Activated CD8-positive, alpha-beta memory T cell treated with anti-CD3 and anti-CD28 coated beads, Interleukin-2, amount 50 U/mL, for 48 hours (primary cell): ENCODE data around the gene ITGA5.
"Not testable (repeated sequence)": the region's sequence is repeated elsewhere in the genome, so short reads cannot be mapped to it uniquely, and the experiment has no call there.

Experiments
- DNase-seq: peaks from one replicate; pipeline ENCODE4 v3.0.0-alpha.2; 2020

Gene ITGA5

GRCh38 chr12:54368709-54369596 lies 50.1 kb downstream of the ITGA5 start:
- peak; percentile 94 for DNase-seq

- DNase-seq: no peak
Observed at GRCh38 chr12:54368025-54368708, 50.9 kb downstream of the ITGA5 start.

- no peak for DNase-seq
Observed at GRCh38 chr12:54364413-54364812, 54.7 kb downstream of the ITGA5 start, which contains the start of gene GPR84. TSS of gene GPR84 (minus strand) at chr12:54364486. CDS start at chr12:54363851, 635 bp downstream.

DNA sequence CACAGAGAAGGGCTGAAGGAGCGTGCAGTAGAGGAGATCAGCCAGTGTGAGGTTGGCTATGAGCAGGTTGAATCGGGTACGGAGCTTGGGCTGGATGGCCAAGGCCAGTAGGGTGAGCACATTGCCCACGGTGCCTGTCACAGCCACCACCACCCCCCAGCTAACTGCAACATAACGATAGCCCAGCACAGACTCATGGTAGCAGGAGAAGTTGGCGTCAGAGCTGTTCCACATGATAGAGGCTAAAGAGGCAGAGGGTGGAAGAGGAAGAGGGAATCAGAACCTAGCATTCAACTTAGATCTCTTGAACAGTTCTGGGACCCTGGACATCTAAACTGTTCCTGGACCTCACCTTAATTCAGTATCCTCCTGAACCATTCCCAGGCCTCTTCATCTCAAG lies 55.4 kb downstream of the ITGA5 start:
- no peak for DNase-seq

GRCh38 chr12:54363047-54363446 lies 56.0 kb downstream of the ITGA5 start:
- DNase-seq: no peak

DNA sequence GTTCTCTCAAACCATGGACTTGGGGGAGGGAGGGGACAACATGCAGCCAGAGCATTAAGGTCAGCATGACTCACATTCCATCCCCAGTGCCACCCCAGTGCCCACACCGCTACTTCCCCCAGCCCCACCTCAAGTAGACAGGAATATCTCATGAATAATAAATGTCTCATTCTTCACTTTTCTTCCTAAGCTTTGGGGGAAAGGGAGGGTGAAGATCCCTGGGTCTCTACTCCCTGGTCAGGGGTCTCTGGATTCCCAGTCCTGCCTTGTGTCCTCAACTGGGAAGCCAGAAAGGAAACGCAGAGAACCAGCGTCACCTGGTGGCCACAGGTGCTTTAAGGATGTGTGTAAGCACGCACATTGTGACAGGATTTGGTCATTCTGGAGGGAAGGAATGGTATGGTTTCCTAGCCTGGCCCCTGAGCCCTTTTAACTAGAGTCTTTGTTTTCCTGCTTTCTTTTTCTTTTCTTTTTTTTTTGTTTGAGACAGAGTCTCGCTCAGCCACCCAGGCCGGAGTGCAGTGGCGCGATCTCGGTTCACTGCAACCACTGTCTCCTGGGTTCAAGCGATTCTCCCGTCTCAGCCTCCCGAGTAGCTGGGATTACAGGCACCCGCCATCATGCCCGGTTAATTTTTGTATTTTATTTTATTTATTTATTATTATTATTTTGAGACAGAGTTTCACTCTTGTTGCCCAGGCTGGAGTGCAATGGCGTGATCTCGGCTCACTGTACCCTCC lies 58.2 kb downstream of the ITGA5 start:
- peak; percentile 74 for DNase-seq

GRCh38 chr12:54359762-54360351 lies 59.2 kb downstream of the ITGA5 start:
- no peak for DNase-seq

GRCh38 chr12:54358945-54359761 lies 59.9 kb downstream of the ITGA5 start:
- DNase-seq: peak; percentile 91

DNA sequence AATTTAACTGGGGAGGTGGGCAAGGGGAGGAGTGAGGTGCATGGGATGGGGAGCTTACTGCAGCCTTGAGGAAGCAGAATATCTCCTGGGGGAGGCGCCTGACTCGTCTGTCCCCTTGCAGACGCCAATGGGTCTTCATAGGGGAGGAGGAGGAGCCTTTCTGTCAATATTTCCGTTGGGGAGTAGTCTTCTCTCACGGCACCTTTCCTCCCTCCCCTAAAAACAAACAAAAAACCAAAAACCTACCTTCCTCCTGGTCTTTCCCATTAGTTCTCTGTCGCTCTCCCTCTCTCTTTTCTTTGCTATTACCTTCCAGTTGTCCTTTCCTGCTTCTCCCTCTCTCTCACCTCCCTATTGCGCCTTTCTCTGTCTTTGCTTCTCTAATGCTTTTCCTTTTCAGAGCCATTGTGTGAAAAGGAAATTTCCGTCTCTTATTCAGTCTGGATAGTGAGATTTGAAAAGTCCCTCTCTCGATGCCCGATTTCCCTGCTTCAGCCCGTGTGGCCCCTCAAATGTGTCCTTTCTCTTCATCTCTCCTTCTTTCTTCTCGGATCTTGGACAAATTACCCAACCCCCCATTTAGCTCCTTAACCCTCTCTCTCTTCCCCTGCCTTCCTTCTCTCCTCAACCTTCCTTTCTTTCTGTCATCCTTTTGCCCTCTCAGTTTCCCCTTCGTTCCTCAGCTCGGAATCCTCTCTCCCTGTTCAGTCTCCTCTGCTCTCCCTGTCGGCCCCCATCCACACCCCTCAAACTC lies 60.7 kb downstream of the ITGA5 start:
- DNase-seq: no peak

GRCh38 chr12:54357506-54358190 lies 61.4 kb downstream of the ITGA5 start:
- DNase-seq: no peak

GRCh38 chr12:54356951-54357356 lies 62.1 kb downstream of the ITGA5 start:
- DNase-seq: no peak

GRCh38 chr12:54356228-54356627 lies 62.8 kb downstream of the ITGA5 start:
- no peak for DNase-seq

DNA sequence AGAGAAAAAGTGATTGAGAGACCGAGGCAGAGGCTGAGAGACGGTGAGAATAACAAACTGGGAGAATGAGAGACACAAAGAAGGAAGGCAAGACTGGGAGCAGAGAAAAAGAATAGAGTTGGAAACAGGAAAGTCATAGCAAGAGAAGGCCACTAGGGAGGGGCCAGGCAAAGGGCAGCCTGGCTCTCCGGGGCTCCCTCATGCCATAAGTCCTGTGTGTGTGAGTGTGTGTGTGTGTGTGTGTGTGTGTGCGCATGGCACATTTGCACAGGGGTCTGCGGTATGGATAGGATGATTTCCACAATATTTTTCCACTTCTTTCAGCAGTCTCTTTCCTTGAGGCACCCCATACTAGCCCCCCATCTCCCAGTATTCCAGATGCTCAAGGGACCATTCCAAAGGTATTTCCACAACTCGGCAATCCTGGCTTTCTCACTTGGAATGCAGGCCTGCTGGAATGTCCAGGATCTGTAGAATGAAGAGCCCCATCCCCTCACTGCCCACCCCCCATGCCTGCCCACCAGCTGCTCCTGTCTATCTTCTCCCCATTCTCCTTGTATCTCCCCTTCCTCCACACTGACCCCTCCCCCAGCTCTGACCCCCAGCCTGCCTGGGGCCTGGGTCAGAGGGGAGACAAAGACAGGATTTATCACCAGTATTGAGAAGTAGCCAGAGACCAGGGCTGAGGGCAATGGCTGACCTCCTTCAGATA lies 63.8 kb downstream of the ITGA5 start:
- DNase-seq: no peak

GRCh38 chr12:54354271-54354670 lies 64.8 kb downstream of the ITGA5 start:
- DNase-seq: not testable (repeated sequence)

DNA sequence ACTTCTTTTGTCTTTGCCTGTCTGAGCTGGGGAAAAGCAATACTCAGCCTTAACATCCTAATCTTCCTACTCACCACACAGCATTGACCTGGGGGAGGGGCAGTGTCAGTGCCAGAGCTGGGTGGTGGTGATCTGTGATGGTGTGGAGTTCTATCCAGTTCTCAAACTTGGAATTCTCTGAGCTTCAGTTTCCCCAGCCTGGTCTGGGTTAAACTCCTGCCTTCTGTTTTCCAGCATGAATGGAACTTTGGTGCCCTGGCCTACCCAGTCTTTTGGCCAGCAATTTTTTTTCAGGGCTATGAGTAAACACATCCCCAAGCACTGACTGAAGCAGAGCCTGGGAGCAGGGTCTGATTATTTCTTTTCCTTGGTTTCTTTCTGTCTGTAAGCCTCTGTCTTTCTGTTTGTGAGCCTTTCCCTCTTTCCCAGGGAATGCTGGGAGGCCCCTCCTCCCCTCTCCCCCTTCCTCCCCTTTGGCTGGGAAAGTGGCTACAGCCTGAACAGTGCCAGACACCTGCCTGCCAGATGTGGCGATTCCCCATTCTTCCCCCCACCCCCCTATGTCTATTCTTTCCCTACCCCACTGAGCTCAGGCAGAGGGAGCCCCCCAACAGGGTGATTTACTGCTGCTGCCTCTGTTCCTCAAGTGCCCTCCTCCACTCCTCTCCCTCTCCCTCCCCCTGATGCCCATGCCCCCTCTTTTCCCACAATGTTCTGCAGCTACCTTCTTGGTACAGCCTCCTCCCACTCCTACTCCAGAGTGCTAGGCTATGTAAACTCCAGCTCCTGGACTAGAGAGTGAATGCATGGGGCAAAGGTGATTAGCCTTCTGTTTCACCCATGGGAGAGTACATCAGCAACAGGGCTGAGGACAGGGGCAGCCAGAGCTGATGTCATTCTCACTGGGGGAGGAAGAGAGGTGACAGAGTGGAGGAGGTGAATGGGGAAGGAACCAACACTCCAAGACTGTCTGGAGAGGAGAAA lies 65.9 kb downstream of the ITGA5 start:
- DNase-seq: no peak

GRCh38 chr12:54352022-54352531 lies 67.0 kb downstream of the ITGA5 start:
- DNase-seq: no peak

DNA sequence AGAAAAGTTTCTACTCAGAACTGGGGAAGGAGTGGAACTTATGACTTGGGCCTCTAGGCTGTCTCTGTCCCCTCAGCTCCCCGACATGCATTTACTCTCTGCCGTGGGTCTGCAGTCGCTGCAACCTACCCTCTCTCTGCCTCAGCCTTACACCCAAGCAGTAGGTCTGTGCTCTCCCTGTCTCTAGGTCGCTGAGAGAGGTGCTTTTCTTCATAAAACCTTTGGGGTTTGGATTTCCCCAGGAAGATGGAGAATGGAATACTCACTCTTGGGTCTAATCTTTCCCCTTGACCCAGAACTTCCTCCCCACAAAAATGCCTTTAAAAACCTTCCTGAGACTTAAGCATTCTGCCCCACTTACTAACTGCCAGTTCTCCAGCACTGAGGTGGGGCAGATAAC lies 67.7 kb downstream of the ITGA5 start:
- DNase-seq: no peak

- DNase-seq: no peak
Observed at GRCh38 chr12:54350743-54351142, 68.3 kb downstream of the ITGA5 start.

GRCh38 chr12:54349679-54350078 lies 69.4 kb downstream of the ITGA5 start:
- no peak for DNase-seq
